A549 (cell line): Measurements from ENCODE around the gene UNC5C.

Source experiments
- CTCF ChIP-seq: fragments of >200 bp; sonication (Bioruptor Twin); formaldehyde crosslinking; IDR thresholded peaks from 3 replicates; pipeline ENCODE4 v1.5.1; 2016
- EP300 ChIP-seq, 2 experiments: fragments of >200 bp; sonication (Bioruptor Twin); formaldehyde crosslinking; IDR thresholded peaks; 2 replicates in 1 of 2; 3 replicates in 1 of 2; pipeline ENCODE4 v1.6.1; 2016 to 2017
- PBX3 ChIP-seq: IDR thresholded peaks from 2 replicates; pipeline ENCODE4 v1.6.1; 2012
- POLR2AphosphoS2 ChIP-seq: conservative IDR thresholded peaks from 2 replicates; pipeline ENCODE4 v1.6.1; 2012; ENCODE audit warnings: low read length, improper control_type of control experiment, inconsistent platforms
- REST ChIP-seq: fragments of 200-600 bp; sonication (generic); IDR thresholded peaks from 2 replicates; pipeline ENCODE4 v1.6.1; 2016; ENCODE audit warnings: antibody characterized with exemption, mild to moderate bottlenecking, moderate library complexity
- ZSCAN20 ChIP-seq: fragments of 250-450 bp; sonication (Bioruptor Pico); IDR thresholded peaks from 2 replicates; pipeline ENCODE4 v1.8.0; 2022; ENCODE audit warnings: mild to moderate bottlenecking, moderate library complexity

- TF ChIP-seq PBX3, result no peak
- TF ChIP-seq ZSCAN20 (CRISPR knock-in tag), result no peak
- no peak for TF ChIP-seq REST
- no peak for TF ChIP-seq EP300 (IDR thresholded peaks at IDR 0.05)
- TF ChIP-seq CTCF, result no peak
- no peak for TF ChIP-seq POLR2AphosphoS2
Observed at GRCh38 chr4:95560774-95561173, 12.0 kb upstream of the UNC5C start.
